Dermis microvascular lymphatic vessel endothelial cell (primary cell): Measurements from ENCODE around the gene RUBCNL. TPM values are rescaled to one million over a fixed set of nuclear protein-coding genes. Genes with fewer than 3 reads are reported as not detected.

Experiments used
- DNase-seq, 2 donors: peaks; one replicate each; pipeline versions ENCODE4 v3.0.0 to v3.0.0-alpha.2; 2010; ENCODE audit warnings: low read depth in 2 of 2
- total RNA-seq: library from RNA; depleted of rRNA; stranded (reverse); fragments of >200 nt; gene quantifications from 2 replicates; pipeline ENCODE4 v1.2.1, GENCODE V29; 2014

The RUBCNL gene
- total RNA-seq, 1 donor from 2014 or later, result under 0.01 TPM

DNA sequence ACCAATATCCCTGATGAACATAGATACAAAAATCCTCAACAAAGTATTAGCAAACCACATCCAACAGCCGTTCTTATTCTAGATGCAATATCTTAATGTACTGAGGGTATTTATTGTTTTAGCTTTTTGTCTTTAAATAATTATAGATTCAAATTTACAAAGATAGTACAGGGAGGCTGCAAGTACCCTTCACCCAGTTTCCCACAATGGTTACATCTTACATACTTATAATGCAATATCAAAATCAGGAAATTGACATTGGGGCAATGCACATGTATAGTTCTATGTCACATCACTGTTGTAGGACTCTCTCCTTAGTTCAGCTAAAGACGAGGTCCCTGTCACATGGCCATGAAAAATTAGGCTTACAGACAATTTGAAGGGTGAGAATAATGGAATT, 75.8 kb downstream of the RUBCNL start:
- no peak for DNase-seq

DNA sequence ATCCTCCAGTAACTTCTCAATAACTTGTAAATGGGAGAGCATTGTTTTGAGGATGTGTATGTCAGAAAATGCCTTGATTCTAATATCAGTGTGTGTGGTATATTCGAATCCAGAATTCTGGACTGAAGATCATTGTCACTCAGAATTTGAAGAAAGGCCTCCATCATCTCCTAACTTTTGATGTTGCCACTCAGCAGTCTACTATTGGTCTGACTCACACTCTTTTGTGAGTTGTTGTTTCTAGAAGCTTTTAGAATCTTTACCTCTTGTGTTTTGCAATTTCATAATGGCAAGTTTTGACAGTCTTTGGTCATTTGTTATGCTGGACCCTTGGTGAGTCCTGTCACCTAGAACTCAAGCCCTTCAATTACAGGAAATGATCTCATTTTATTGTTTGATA, 77.0 kb downstream of the RUBCNL start:
- DNase-seq, result no peak

DNA sequence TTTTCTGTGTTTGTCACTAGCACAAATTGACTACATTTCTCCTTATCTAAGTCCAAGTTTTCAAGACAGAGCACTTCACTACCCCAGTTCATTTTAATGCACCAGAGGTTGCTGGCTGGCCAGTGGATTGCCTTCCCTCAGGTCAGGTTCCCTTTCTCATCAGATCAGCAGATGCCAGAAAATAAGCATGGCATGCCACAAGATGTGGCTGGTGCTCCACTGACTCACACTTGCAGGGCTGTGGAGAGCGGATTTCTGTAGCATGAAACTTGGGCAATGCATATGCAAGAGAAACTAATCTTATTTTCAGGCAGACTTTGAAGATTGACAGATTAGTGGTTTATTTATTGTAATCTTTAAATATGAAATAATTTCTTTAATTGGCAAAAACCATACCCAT, 79.5 kb downstream of the RUBCNL start:
- no peak for DNase-seq

DNA sequence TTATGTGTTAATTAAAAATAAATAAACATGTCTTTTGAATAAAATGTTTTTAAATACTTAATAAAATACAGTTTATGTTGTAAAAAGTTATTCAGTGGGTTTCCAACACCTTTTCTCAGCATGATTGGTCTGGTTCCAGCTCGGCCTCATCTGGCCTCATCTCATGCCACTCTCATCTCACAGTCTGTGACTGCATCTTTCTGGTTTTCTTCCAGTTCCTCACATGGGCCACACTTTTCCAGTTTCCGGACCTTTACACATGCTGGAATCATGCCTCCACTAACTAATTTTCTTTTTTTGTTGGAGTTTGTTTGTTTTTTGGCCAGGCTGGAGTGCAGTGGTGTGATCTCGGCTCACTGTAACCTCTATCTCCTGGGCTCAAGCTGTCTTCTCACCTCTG, 82.5 kb downstream of the RUBCNL start:
- DNase-seq, result no peak

DNA sequence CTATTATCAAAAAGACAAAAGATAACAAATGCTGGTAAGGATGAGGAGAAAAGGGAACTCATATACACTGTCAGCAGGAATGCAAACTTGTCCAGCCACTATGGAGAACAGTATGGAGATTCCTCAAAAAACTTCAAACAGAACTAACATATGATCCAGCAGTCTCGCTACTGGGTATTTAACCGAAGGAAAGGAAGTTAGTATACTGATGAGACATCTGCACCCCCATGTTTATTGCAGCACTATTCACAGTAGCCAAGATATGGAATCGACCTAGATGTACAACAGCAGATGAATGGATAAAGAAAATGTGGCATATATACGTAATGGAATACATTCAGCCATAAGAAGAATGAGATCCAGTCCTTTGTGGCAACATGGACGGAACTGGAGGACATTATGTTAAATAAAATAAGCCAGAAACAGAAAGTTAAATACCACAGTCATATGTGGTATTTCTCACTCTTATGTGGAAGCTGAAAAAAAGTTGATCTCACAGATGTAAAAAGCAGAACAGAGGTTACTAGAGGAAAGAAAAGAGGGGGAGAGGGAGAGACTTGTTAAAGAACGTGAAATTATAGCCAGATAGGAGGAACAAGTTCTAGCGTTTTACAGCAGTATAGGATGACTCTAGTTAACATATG, 83.2 kb downstream of the RUBCNL start:
- no peak for DNase-seq

DNA sequence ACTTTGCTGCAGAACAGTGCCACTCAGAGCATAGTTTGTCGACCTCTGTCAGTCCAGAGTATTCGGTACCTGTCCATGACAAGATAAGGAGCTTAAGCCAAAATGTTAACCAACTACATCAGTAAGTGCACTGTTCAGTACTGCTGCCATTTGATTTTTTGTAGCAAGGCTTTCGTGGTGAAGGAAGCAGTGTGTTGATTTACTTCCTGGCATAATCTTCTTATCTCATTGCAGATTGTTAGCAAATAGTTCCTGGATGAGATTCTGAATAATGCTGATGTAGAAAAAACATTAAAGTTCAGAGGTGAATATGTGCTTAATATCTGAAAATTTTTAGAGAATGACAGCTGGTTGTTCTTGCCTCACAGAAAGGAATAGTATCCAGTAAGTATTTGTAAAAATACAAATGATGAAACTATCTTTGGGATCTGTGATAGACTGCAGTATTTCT, 89.7 kb downstream of the RUBCNL start:
- peak in 1 of 2 donors; percentile 41 for DNase-seq

DNA sequence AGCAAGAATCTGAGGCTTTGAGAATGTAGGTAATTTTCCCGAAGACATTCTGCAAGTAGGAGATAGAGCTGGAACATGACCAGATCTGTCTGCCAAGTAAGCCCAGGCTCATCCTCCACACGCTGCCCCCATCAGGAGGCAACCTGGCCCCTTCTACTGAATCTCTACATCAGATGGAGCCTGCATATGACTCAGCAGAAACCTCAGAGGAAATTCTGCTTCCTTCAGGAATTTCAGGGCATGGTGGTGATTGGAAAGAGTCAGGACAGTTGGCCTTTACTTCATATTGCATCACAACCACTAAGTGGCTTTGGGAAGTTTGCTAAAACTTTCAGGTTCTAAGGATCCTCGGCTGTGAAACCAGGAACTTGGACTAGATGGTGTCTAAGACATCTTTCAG, 90.1 kb downstream of the RUBCNL start:
- DNase-seq, result peak in 1 of 2 donors; percentile 60

DNA sequence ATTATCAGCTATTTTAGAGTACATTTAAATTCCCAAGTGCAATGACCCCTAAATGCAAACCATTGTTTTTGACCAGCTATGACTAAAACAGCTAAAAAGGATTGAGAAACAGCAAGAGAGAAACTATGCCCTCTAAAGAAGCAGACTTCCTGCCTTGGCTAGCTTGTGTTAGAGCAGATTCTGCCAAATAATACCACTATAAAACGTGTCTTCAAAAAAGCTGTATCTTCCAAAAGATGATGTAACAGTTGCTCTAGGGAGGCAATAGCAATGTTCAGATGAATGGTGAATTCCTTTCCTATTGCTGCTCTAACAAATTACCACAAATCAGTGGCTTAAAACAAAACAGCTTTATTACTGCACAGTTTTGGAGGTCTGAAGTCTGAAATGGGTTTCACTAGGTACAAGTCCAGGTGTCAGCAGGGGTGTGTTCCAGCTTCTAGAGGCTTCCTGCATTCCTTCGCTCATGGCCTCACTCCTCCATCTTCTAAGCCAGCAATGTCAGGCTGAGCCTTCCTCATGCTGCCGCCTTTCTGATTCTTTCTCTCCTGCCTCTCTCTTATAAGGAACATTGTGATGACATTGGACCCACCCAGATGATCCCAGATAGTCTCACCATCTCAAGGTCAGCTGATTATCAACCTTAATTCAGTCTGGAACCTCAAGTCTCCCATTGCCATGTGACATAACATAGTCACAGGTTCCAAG, 90.8 kb downstream of the RUBCNL start:
- peak; percentile 29 to 75 for DNase-seq

DNA sequence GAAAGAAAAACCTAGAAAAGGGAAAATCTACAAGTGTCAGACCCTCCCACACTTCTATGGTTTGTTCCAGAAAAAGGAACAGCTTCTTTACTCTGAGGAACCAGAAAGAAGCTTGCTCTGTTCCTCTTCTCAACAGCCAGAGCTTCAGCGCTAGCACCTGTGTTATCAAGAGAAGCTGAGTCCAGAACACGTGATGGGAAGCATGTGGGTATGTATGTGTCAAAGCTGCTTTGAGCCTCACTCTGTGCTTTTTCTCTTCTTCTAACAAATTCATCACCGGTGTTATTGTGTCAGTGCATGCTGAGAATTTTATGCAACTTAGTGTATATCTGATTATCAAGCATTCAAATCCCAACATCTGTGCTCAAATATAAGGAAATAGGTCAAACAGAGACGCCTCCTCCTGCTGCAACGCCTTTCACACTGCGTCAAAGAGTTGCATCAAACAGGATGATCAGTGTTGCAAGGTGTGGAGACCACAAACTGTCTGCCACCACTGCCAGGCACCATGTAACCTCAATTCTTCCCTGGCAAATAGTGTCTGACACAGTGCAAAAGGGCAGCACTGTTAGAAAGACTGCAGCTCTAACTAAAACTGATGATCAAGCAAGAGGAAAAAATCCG, 91.4 kb downstream of the RUBCNL start:
- peak; percentile 21 to 62 for DNase-seq

DNA sequence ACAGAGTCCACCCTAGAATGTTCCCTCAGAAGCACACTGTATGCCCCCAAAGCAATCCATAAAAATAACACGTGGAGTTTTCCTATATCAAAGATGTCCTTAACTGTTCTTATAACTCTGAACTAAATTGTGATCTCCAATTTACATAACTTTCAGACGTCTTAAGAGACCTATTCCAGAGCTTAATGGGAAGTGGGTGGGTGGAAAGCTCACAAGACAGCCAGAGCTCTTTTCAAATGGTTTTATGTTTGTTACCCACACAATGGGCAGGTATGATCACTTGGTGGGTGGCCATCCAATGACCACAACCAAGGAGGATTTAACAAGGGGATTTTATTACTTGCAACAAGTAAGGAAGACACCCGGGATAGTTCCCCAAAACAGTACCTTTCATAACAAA, 93.6 kb downstream of the RUBCNL start:
- DNase-seq, result no peak

Other genes with a start within 250 kb of the RUBCNL start
- gene LCP1, start 205.1 kb downstream of the RUBCNL start, total RNA-seq, result under 0.01 and 0.39 TPM in 2 replicates
- under 0.01 TPM in 1 of 2 replicates, not detected in the other for gene LRRC63, start 175.3 kb downstream of the RUBCNL start, total RNA-seq
- 11.2 and 13.7 TPM in 2 replicates for gene LRCH1, start 165.9 kb upstream of the RUBCNL start, total RNA-seq